GM12874 (cell line): ENCODE results near the gene SIRPB1.

ENCODE experiments used
- TF ChIP-seq, protein P1 (sequence below): IDR thresholded peaks from 2 replicates; pipeline ENCODE4 v1.5.1; 2011; ENCODE audit warnings: low read depth, mild to moderate bottlenecking, control low read depth, low read length, moderate library complexity; ENCODE audit not compliant: insufficient read depth

Gene SIRPB1

DNA sequence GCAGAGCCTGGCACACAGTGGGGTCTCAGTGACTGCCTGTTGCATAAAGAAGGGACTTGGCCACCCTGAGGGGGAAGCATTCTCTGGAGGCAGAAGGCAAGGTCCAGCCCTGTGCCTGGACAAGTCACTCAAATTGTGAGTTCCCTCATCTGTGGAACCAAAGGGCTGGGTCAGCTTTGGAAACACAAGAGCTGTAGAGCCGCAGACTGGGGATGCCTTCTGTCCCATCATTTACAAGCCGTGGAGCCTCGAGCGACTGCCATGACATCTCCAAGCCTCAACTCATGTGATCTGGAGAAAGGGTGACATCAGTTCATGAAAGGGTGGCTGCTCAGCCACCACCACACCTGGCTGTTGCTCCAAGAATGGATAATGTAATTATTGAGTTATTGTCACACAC lies 41.9 kb downstream of the SIRPB1 start:
- TF ChIP-seq, protein P1, sequence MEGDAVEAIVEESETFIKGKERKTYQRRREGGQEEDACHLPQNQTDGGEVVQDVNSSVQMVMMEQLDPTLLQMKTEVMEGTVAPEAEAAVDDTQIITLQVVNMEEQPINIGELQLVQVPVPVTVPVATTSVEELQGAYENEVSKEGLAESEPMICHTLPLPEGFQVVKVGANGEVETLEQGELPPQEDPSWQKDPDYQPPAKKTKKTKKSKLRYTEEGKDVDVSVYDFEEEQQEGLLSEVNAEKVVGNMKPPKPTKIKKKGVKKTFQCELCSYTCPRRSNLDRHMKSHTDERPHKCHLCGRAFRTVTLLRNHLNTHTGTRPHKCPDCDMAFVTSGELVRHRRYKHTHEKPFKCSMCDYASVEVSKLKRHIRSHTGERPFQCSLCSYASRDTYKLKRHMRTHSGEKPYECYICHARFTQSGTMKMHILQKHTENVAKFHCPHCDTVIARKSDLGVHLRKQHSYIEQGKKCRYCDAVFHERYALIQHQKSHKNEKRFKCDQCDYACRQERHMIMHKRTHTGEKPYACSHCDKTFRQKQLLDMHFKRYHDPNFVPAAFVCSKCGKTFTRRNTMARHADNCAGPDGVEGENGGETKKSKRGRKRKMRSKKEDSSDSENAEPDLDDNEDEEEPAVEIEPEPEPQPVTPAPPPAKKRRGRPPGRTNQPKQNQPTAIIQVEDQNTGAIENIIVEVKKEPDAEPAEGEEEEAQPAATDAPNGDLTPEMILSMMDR = no peak

DNA sequence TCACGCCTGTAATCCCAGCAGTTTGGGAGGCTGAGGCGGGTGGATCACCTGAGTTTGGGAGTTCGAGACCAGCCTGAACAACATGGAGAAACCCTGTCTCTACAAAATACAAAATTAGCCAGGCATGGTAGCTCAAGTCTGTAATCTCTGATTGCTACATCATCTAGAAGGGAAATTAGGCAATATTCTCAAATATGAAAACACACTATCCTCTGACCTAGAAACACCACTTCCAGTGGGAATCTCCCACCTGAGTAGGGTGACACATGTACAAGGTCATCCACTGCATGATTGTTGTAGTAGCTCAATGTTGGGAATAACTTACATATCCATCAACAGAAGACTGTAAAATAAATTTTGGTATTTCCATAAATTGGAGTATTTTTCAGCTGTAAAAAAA lies 43.2 kb downstream of the SIRPB1 start:
- TF ChIP-seq, protein P1 = no peak
